Measurements from ENCODE around the gene LSR. TPM values are rescaled to one million over a fixed set of nuclear protein-coding genes. Genes with fewer than 3 reads are reported as not detected.

The LSR gene
- 0.93 and 2.0 TPM in 2 replicates for total RNA-seq

GRCh38 chr19:35248310-35249145, at the start of gene LSR:
LSR (plus strand) TSS chr19:35249002; CDS start chr19:35249023, 21 bp downstream.

GRCh38 chr19:35228177-35228930, 20.4 kb upstream of the LSR start, which contains the start of gene FAM187B:
FAM187B (minus strand) TSS chr19:35228739; CDS start chr19:35228680, 59 bp downstream.

GRCh38 chr19:35268536-35269437, 20.0 kb downstream of the LSR start, which contains the start of gene USF2:
USF2 (plus strand) TSS chr19:35268962; CDS start chr19:35269102, 140 bp downstream.

GRCh38 chr19:35291916-35292315, 43.1 kb downstream of the LSR start, which contains the start of gene MAG:
MAG (plus strand) TSS chr19:35292161; CDS start chr19:35295409, 3,248 bp downstream.

Other genes starting within 250 kb of the LSR start
- gene GRAMD1A, start 248.7 kb upstream of the LSR start, total RNA-seq, result 45.6 and 49.5 TPM in 2 replicates
- gene SCN1B, start 218.5 kb upstream of the LSR start, total RNA-seq, result 10.1 and 15.4 TPM in 2 replicates
- not detected in 2 replicates for gene HPN, start 207.3 kb upstream of the LSR start, total RNA-seq
- not detected in 2 replicates for gene FXYD3, start 133.2 kb upstream of the LSR start, total RNA-seq
- not detected in 2 replicates for gene LGI4, start 113.9 kb upstream of the LSR start, total RNA-seq
- gene FXYD1, start 110.2 kb upstream of the LSR start, total RNA-seq, result not detected in 2 replicates
- not detected in 2 replicates for gene FXYD7, start 105.7 kb upstream of the LSR start, total RNA-seq
- 257 and 258 TPM in 2 replicates for gene FXYD5, start 94.3 kb upstream of the LSR start, total RNA-seq
- gene FAM187B, start 20.3 kb upstream of the LSR start, total RNA-seq, result not detected in 2 replicates
- gene USF2, start 20.0 kb downstream of the LSR start, total RNA-seq, result 63.6 and 70.2 TPM in 2 replicates
- gene HAMP, start 33.5 kb downstream of the LSR start, total RNA-seq, result not detected in 2 replicates
- not detected in 2 replicates for gene MAG, start 43.2 kb downstream of the LSR start, total RNA-seq
- gene CD22, start 80.2 kb downstream of the LSR start, total RNA-seq, result 0.15 and 1.1 TPM in 2 replicates
- gene FFAR1, start 98.9 kb downstream of the LSR start, total RNA-seq, result not detected in 2 replicates
- not detected in 2 replicates for gene FFAR3, start 109.5 kb downstream of the LSR start, total RNA-seq
- gene GPR42, start 122.1 kb downstream of the LSR start, total RNA-seq, result not detected in 2 replicates
- gene FFAR2, start 199.3 kb downstream of the LSR start, total RNA-seq, result not detected in 2 replicates
- gene KRTDAP, start 241.5 kb downstream of the LSR start, total RNA-seq, result not detected in 2 replicates